22Rv1 (cell line): ENCODE results near the gene SPRR2F.

Source experiments
- ZFX ChIP-seq: fragments of 450-650 bp; IDR thresholded peaks from 2 replicates; pipeline ENCODE4 v1.6.1; 2017; ENCODE audit warnings: antibody characterized with exemption, borderline replicate concordance
- TF ChIP-seq, protein P1 (sequence below): fragments of 450-650 bp; IDR thresholded peaks from 2 replicates; pipeline ENCODE4 v1.5.1; 2017; ENCODE audit warnings: mild to moderate bottlenecking

GRCh38 chr1:153127296-153127695 lies 14.0 kb upstream of the SPRR2F start:
- TF ChIP-seq, protein P1, sequence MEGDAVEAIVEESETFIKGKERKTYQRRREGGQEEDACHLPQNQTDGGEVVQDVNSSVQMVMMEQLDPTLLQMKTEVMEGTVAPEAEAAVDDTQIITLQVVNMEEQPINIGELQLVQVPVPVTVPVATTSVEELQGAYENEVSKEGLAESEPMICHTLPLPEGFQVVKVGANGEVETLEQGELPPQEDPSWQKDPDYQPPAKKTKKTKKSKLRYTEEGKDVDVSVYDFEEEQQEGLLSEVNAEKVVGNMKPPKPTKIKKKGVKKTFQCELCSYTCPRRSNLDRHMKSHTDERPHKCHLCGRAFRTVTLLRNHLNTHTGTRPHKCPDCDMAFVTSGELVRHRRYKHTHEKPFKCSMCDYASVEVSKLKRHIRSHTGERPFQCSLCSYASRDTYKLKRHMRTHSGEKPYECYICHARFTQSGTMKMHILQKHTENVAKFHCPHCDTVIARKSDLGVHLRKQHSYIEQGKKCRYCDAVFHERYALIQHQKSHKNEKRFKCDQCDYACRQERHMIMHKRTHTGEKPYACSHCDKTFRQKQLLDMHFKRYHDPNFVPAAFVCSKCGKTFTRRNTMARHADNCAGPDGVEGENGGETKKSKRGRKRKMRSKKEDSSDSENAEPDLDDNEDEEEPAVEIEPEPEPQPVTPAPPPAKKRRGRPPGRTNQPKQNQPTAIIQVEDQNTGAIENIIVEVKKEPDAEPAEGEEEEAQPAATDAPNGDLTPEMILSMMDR = no peak
- no peak for TF ChIP-seq ZFX
